ENCODE data around the gene SEC14L2. TPM values are rescaled to one million over a fixed set of nuclear protein-coding genes. Genes with fewer than 3 reads are reported as not detected.

SEC14L2 gene
- total RNA-seq, 1 experiment from 2014 or later, result 51.3 TPM

GRCh38 chr22:30405731-30406130 lies 8.9 kb downstream of the SEC14L2 start:
- DNase-seq, result no peak
- no peaks in the 10 kb centered on the region for H3K27me3 ChIP-seq (ENCODE audit: insufficient read depth, low read depth)
- H2AFZ ChIP-seq, result no peak overlapping the region
- no TSS peak for BruUV-seq (replicated peaks)
- ChIA-PET CTCF (interaction anchor here (0.6 kb wide), 1 partner anchor 79 kb away, joined by 3 read pairs; the partner anchor contains the start of gene TBC1D10A), POLR2A (ENCODE audit: unreplicated experiment) (interaction anchor here (0.8 kb wide), 1 partner anchor 869 kb away, joined by 4 read pairs; no protein-coding TSS in a partner anchor)
- no peaks in the 10 kb centered on the region for H3K9me2 ChIP-seq (ENCODE audit: insufficient read depth)
- TF ChIP-seq EZH2 (IDR thresholded peaks at IDR 0.05; ENCODE audit: low read depth) (no peak), CTCF (conservative IDR thresholded peaks at IDR 0.05) (no peak)
- peaks cover 33% of the 10 kb centered on the region for H3K4me1 ChIP-seq (replicated peaks; ENCODE audit: insufficient read depth)
- H3K79me2 ChIP-seq (ENCODE audit: low read depth), result peaks cover 48% of the 10 kb centered on the region; the same call in 1 of the 2 replicates
- H3K4me2 ChIP-seq, result no peak overlapping the region
- H3K27ac ChIP-seq, result no peak overlapping the region
- H3F3A ChIP-seq (ENCODE audit: insufficient read depth, low read depth), result peaks cover 50% of the 10 kb centered on the region
- no peaks in the 10 kb centered on the region for H4K20me1 ChIP-seq (ENCODE audit: insufficient read depth)
- H3K36me3 ChIP-seq (ENCODE audit: low read depth), result peaks cover 24% of the 10 kb centered on the region
- no peaks in the 10 kb centered on the region for H3K9me3 ChIP-seq (ENCODE audit: insufficient read depth, low read depth)
- H3K4me3 ChIP-seq, result no peak overlapping the region
- intact Hi-C loops (cut with micrococcal nuclease; ENCODE audit: unreplicated experiment), result no loop called here

- Histone ChIP-seq H4K20me1 (ENCODE audit: insufficient read depth) (no peaks in the 10 kb centered on the region), H3K27me3 (ENCODE audit: insufficient read depth, low read depth) (no peaks in the 10 kb centered on the region), H3K4me1 (replicated peaks; ENCODE audit: insufficient read depth) (peaks cover 33% of the 10 kb centered on the region), H2AFZ (no peak overlapping the region), H3K9me3 (ENCODE audit: insufficient read depth, low read depth) (no peaks in the 10 kb centered on the region), H3F3A (ENCODE audit: insufficient read depth, low read depth) (peaks cover 56% of the 10 kb centered on the region), H3K4me3 (no peak overlapping the region), H3K36me3 (ENCODE audit: low read depth) (peaks cover 30% of the 10 kb centered on the region), H3K9me2 (ENCODE audit: insufficient read depth) (no peaks in the 10 kb centered on the region), H3K4me2 (no peak overlapping the region), H3K27ac (no peak overlapping the region), H3K79me2 (ENCODE audit: low read depth) (peaks cover 48% of the 10 kb centered on the region; the same call in 1 of the 2 replicates)
- POLR2A ChIA-PET (ENCODE audit: unreplicated experiment), result interaction anchor here (0.8 kb wide), 1 partner anchor 868 kb away, joined by 4 read pairs; no protein-coding TSS in a partner anchor
- DNase-seq, result no peak
- CTCF ChIA-PET, result no interaction called here
- no TSS peak for BruUV-seq (replicated peaks)
- intact Hi-C loops (cut with micrococcal nuclease; ENCODE audit: unreplicated experiment), result no loop called here
- TF ChIP-seq CTCF (conservative IDR thresholded peaks at IDR 0.05) (no peak), EZH2 (IDR thresholded peaks at IDR 0.05; ENCODE audit: low read depth) (no peak)
Measured at GRCh38 chr22:30406400-30406799, 9.6 kb downstream of the SEC14L2 start.

- Histone ChIP-seq H3K4me3 (no peak overlapping the region), H3K9me3 (ENCODE audit: insufficient read depth, low read depth) (no peaks in the 10 kb centered on the region), H2AFZ (no peak overlapping the region), H3K27me3 (ENCODE audit: insufficient read depth, low read depth) (no peaks in the 10 kb centered on the region), H3K4me1 (replicated peaks; ENCODE audit: insufficient read depth) (peaks cover 33% of the 10 kb centered on the region), H4K20me1 (ENCODE audit: insufficient read depth) (no peaks in the 10 kb centered on the region), H3K4me2 (peak overlapping the region; percentile 71), H3K79me2 (ENCODE audit: low read depth) (peaks cover 32% of the 10 kb centered on the region; the same call in 1 of the 2 replicates), H3K36me3 (ENCODE audit: low read depth) (peaks cover 42% of the 10 kb centered on the region), H3K27ac (peak overlapping the region; percentile 73), H3F3A (ENCODE audit: insufficient read depth, low read depth) (peaks cover 60% of the 10 kb centered on the region), H3K9me2 (ENCODE audit: insufficient read depth) (no peaks in the 10 kb centered on the region)
- ChIA-PET CTCF (interaction anchor here (1.9 kb wide), 1 partner anchor 16 kb away, joined by 5 read pairs; no protein-coding TSS in a partner anchor), POLR2A (ENCODE audit: unreplicated experiment) (interaction anchor here (0.5 to 1.9 kb wide), 6 partner anchors 12 to 97 kb away, joined by 3 to 11 read pairs (median 7); partner anchors contain the start of gene SEC14L2)
- intact Hi-C loops (cut with micrococcal nuclease; ENCODE audit: unreplicated experiment), result loop anchor here (2.0 kb wide), 1 partner anchor 14 kb away; no protein-coding TSS in a partner anchor
- TF ChIP-seq EZH2 (IDR thresholded peaks at IDR 0.05; ENCODE audit: low read depth) (no peak), CTCF (conservative IDR thresholded peaks at IDR 0.05) (no peak)
- BruUV-seq (replicated peaks), result no TSS peak
- peak; percentile 72 to 94 for DNase-seq
Measured at GRCh38 chr22:30408388-30409102, 11.7 kb downstream of the SEC14L2 start.
